Activated CD4-positive, alpha-beta memory T cell treated with anti-CD3 and anti-CD28 coated beads, Interleukin-2, amount 10 ng/mL, durations not matched to agents 7 days and 5 days (primary cell): Measurements from ENCODE around the gene NTNG1. TPM values are rescaled to one million over a fixed set of nuclear protein-coding genes. Genes with fewer than 3 reads are reported as not detected.

Experiments
- CTCF ChIA-PET: fragments of 350-600 bp; sonication (Branson Sonifier 250); formaldehyde crosslinking; loops from one replicate; lab custom pipeline; 2021; ENCODE audit warnings: antibody characterized with exemption, inconsistent platforms; lab: Charles Lee
- POLR2A ChIA-PET: fragments of 350-600 bp; sonication (Branson Sonifier 250); formaldehyde crosslinking; loops from one replicate; lab custom pipeline; 2021; ENCODE audit warnings: antibody characterized with exemption; lab: Charles Lee
- DNase-seq: peaks from one replicate; pipeline ENCODE4 v3.0.0-alpha.2; 2020
- H3K27ac Mint-ChIP-seq: one replicate; pipeline ENCODE4 v1.8.0; 2021; ENCODE audit warnings: mild to moderate bottlenecking, mixed read lengths
- H3K27me3 Mint-ChIP-seq: one replicate; pipeline ENCODE4 v1.8.0; 2021; ENCODE audit warnings: mixed read lengths
- H3K36me3 Mint-ChIP-seq: one replicate; pipeline ENCODE4 v1.8.0; 2021; ENCODE audit warnings: low read depth, mixed read lengths
- H3K4me1 Mint-ChIP-seq: one replicate; pipeline ENCODE4 v1.8.0; 2021; ENCODE audit warnings: mixed read lengths
- H3K4me3 Mint-ChIP-seq: one replicate; pipeline ENCODE4 v1.8.0; 2021; ENCODE audit warnings: mild to moderate bottlenecking, mixed read lengths
- H3K9me3 Mint-ChIP-seq: one replicate; pipeline ENCODE4 v1.8.0; 2021; ENCODE audit warnings: mixed read lengths
- total RNA-seq, 2 experiments: library from RNA; stranded (reverse); gene quantifications; one replicate each; pipeline ENCODE4 v1.2.3, GENCODE V29; 2021

The NTNG1 gene
- total RNA-seq, 2 experiments from 2014 or later, result not detected

DNA sequence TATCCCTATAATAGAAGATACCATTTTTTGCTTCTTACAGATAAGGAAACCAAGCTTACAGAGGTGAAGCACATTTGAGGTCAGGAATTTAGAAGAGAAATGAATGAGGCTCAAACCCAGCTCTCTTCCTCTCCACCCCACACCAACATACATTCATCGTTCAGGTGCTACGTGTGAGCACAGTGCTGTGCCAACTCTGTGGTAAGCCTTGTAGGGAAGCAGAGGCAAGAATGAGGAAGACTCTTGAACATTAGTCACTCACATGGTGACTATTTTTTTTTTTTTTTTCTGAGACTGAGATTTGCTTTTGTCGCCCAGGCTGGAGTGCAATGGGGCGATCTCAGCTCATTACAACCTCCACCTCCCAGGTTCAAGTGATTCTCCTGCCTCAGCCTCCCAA, 314.0 kb downstream of the NTNG1 start:
- CTCF ChIA-PET, result no interaction called here
- no peak overlapping the region for H3K4me3 Mint-ChIP-seq
- H3K4me1 Mint-ChIP-seq, result no peaks in the 10 kb centered on the region
- H3K9me3 Mint-ChIP-seq, result no peaks in the 10 kb centered on the region
- no peaks in the 10 kb centered on the region for H3K27me3 Mint-ChIP-seq
- H3K27ac Mint-ChIP-seq, result no peak overlapping the region
- H3K36me3 Mint-ChIP-seq, result no peaks in the 10 kb centered on the region
- no peak for DNase-seq
- POLR2A ChIA-PET, result no interaction called here

GRCh38 chr1:107457989-107458388, 317.1 kb downstream of the NTNG1 start:
- no peak for DNase-seq
- Mint-ChIP-seq H3K4me3 (no peak overlapping the region), H3K27me3 (no peaks in the 10 kb centered on the region), H3K27ac (no peak overlapping the region), H3K9me3 (no peaks in the 10 kb centered on the region), H3K4me1 (no peaks in the 10 kb centered on the region), H3K36me3 (no peaks in the 10 kb centered on the region)
- CTCF ChIA-PET, result no interaction called here
- POLR2A ChIA-PET, result no interaction called here

- H3K27me3 Mint-ChIP-seq, result no peaks in the 10 kb centered on the region
- no peak overlapping the region for H3K4me3 Mint-ChIP-seq
- ChIA-PET POLR2A (no interaction called here), CTCF (interaction anchor here (1.2 kb wide), 1 partner anchor 70 kb away, joined by 4 read pairs; no protein-coding TSS in a partner anchor)
- no peak for DNase-seq
- H3K4me1 Mint-ChIP-seq, result no peaks in the 10 kb centered on the region
- H3K9me3 Mint-ChIP-seq, result no peaks in the 10 kb centered on the region
- H3K27ac Mint-ChIP-seq, result no peak overlapping the region
- H3K36me3 Mint-ChIP-seq, result no peaks in the 10 kb centered on the region
Measured at GRCh38 chr1:107459204-107459904, 318.5 kb downstream of the NTNG1 start.

DNA sequence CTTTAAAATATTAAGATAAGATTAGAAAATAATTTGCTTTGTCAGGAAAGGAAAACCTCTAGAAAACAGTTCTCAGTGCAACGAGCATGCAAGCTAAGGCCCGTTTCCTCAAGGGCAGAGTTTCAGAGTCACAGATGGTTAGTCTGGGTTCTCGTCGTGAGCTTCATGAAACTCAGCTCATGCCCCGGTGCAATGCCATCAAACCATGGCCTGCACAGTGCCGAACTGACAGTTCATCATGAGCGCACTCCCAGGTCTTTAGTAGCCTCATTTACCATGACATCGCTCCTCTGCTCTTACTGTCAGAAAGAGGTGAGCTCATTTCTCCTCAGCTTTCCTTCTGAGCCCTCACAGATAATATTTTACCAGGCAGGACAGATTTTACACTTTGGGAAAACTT, 319.2 kb downstream of the NTNG1 start:
- CTCF ChIA-PET, result interaction anchor here (1.2 kb wide), 1 partner anchor 69 kb away, joined by 4 read pairs; no protein-coding TSS in a partner anchor
- Mint-ChIP-seq H3K9me3 (no peaks in the 10 kb centered on the region), H3K27ac (no peak overlapping the region), H3K4me3 (no peak overlapping the region), H3K36me3 (no peaks in the 10 kb centered on the region), H3K4me1 (no peaks in the 10 kb centered on the region), H3K27me3 (no peaks in the 10 kb centered on the region)
- no peak for DNase-seq
- POLR2A ChIA-PET, result no interaction called here

DNA sequence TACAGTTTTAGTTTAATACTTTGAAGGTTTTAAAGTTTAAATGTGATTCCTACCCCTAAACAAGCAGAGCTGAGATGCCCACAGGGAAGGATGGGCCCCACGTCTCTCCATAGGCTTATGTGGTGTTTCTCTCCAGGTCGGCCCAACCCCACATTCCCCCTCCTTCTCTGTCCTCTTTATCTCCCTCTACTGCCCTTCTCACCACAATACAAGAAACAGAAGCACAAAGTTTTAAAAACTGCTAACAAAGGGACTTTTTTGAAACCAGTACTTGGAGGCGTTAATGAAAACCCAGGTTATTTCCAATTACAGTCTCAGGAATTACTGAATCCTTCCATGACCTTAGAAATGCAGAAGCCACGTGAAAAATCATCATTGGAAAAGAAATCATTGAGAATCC, 324.0 kb downstream of the NTNG1 start:
- no peak overlapping the region for H3K4me3 Mint-ChIP-seq
- ChIA-PET POLR2A (no interaction called here), CTCF (no interaction called here)
- H3K27ac Mint-ChIP-seq, result no peak overlapping the region
- H3K9me3 Mint-ChIP-seq, result no peaks in the 10 kb centered on the region
- no peak for DNase-seq
- no peaks in the 10 kb centered on the region for H3K4me1 Mint-ChIP-seq
- no peaks in the 10 kb centered on the region for H3K36me3 Mint-ChIP-seq
- peaks cover 3% of the 10 kb centered on the region for H3K27me3 Mint-ChIP-seq

DNA sequence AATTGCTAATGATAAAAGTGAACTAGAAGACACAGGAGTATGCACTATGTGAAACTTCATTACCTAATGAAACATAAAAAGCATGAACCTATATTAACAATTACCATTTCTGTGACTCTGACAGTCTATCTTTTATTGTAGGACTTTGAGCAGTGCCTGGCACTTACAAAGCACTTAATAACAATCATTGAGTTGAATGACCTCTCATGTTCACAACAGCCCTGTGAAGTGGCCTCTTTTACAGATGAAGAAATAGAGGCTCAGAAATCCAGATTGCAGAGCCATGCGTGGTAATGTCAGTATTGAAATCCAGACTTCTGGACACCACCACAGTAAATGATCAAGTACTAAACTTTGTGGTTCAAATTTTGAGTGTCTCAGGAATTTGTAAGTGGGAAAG, 326.4 kb downstream of the NTNG1 start:
- DNase-seq, result no peak
- ChIA-PET CTCF (no interaction called here), POLR2A (no interaction called here)
- Mint-ChIP-seq H3K36me3 (no peaks in the 10 kb centered on the region), H3K4me1 (no peaks in the 10 kb centered on the region), H3K9me3 (no peaks in the 10 kb centered on the region), H3K4me3 (no peak overlapping the region), H3K27me3 (peaks cover 7% of the 10 kb centered on the region), H3K27ac (no peak overlapping the region)

DNA sequence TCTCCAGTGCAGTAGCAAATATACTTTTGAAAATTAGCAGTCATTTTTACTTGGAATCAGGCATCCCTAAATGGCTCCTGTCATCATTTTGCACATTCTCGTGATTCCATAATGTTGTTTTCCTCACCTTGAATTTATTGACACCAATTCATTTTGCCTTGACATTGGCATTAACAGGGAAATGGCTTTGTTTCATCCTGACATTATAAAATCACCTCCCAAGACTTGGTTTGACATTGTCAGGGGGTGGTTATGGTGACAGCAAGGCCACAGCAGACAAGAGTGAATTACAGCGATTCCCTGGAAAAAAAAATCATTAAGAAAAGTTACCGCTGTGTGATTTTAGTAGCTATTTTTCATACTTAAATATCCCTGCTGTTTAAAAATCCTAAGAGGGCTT, 327.0 kb downstream of the NTNG1 start:
- Mint-ChIP-seq H3K9me3 (no peaks in the 10 kb centered on the region), H3K4me1 (no peaks in the 10 kb centered on the region), H3K4me3 (no peak overlapping the region), H3K27ac (no peak overlapping the region), H3K36me3 (no peaks in the 10 kb centered on the region), H3K27me3 (peaks cover 7% of the 10 kb centered on the region)
- CTCF ChIA-PET, result no interaction called here
- POLR2A ChIA-PET, result no interaction called here
- no peak for DNase-seq

DNA sequence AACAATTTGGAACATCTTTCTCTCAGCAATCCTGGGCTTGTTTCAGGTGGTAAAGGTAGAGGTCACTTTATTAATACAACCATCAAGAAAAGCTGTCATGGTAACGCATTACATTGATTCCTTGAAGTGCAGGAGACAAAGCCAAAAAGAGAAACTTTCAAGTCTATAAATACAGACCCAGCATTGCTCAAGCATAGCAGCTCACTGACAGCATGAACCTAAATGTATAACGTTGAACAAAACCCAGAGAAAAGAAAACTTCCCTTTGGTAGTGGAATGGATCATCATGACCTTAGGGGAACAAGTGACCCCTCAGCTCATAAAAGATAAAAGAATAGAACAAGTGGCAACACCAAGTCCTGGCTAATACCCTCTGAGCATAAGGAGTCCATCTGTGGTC, 332.2 kb downstream of the NTNG1 start:
- Mint-ChIP-seq H3K27me3 (peaks cover 3% of the 10 kb centered on the region), H3K9me3 (no peaks in the 10 kb centered on the region), H3K4me1 (peaks cover 6% of the 10 kb centered on the region), H3K36me3 (no peaks in the 10 kb centered on the region), H3K4me3 (no peak overlapping the region), H3K27ac (no peak overlapping the region)
- DNase-seq, result no peak
- ChIA-PET CTCF (no interaction called here), POLR2A (no interaction called here)

- Mint-ChIP-seq H3K9me3 (no peaks in the 10 kb centered on the region), H3K27me3 (peaks cover 11% of the 10 kb centered on the region), H3K4me1 (peaks cover 6% of the 10 kb centered on the region), H3K4me3 (no peak overlapping the region), H3K27ac (no peak overlapping the region), H3K36me3 (no peaks in the 10 kb centered on the region)
- CTCF ChIA-PET, result interaction anchor here (1.2 kb wide), 1 partner anchor 54 kb away, joined by 3 read pairs; no protein-coding TSS in a partner anchor
- DNase-seq, result no peak
- POLR2A ChIA-PET, result no interaction called here
Measured at GRCh38 chr1:107474877-107475612, 334.2 kb downstream of the NTNG1 start.

DNA sequence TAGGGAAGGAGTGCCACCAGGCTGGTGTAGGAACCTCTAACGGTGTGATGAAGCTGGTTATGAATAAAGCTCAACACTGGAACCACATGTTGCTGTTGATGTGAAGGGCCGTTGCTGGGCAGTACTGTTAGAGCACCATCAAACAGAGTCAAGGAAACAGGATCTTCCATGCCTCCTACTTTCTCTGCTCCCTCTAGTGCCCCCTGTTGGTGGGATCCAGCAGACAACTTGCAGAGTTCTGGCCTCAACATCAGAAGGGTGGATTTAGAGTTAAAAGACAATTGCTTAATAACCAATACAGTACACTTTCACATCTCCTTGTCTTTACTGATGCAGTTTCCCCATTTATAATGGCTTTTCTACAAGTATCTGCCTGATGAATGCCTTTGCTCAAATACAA, 336.4 kb downstream of the NTNG1 start:
- Mint-ChIP-seq H3K9me3 (no peaks in the 10 kb centered on the region), H3K27ac (no peak overlapping the region), H3K4me1 (peaks cover 6% of the 10 kb centered on the region), H3K36me3 (no peaks in the 10 kb centered on the region), H3K4me3 (no peak overlapping the region), H3K27me3 (peaks cover 22% of the 10 kb centered on the region)
- DNase-seq, result no peak
- ChIA-PET POLR2A (no interaction called here), CTCF (no interaction called here)

- Mint-ChIP-seq H3K4me3 (no peak overlapping the region), H3K27ac (no peak overlapping the region), H3K9me3 (no peaks in the 10 kb centered on the region), H3K36me3 (no peaks in the 10 kb centered on the region), H3K4me1 (peaks cover 6% of the 10 kb centered on the region), H3K27me3 (peaks cover 25% of the 10 kb centered on the region)
- POLR2A ChIA-PET, result no interaction called here
- DNase-seq, result no peak
- CTCF ChIA-PET, result no interaction called here
Measured at GRCh38 chr1:107479865-107480350, 339.1 kb downstream of the NTNG1 start.

DNA sequence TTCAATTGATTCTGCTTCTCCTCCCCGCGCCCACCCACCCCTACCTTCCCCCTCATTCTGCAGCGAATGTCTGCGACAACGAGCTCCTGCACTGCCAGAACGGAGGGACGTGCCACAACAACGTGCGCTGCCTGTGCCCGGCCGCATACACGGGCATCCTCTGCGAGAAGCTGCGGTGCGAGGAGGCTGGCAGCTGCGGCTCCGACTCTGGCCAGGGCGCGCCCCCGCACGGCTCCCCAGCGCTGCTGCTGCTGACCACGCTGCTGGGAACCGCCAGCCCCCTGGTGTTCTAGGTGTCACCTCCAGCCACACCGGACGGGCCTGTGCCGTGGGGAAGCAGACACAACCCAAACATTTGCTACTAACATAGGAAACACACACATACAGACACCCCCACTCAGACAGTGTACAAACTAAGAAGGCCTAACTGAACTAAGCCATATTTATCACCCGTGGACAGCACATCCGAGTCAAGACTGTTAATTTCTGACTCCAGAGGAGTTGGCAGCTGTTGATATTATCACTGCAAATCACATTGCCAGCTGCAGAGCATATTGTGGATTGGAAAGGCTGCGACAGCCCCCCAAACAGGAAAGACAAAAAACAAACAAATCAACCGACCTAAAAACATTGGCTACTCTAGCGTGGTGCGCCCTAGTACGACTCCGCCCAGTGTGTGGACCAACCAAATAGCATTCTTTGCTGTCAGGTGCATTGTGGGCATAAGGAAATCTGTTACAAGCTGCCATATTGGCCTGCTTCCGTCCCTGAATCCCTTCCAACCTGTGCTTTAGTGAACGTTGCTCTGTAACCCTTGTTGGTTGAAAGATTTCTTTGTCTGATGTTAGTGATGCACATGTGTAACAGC, 339.9 kb downstream of the NTNG1 start:
- Mint-ChIP-seq H3K36me3 (no peaks in the 10 kb centered on the region), H3K9me3 (no peaks in the 10 kb centered on the region), H3K27ac (no peak overlapping the region), H3K4me3 (no peak overlapping the region), H3K4me1 (no peaks in the 10 kb centered on the region), H3K27me3 (peaks cover 25% of the 10 kb centered on the region)
- DNase-seq, result no peak
- ChIA-PET CTCF (no interaction called here), POLR2A (no interaction called here)
